GM12892 (cell line): ENCODE data around the gene RFX6.

ENCODE experiments used
- DNase-seq: peaks from one replicate; pipeline ENCODE4 v3.0.0; 2011; ENCODE audit not compliant: insufficient read length
- FAIRE-seq: peaks from 2 replicates; lab custom pipeline; 2011; peaks lifted over from hg19 to GRCh38; lab: Jason Lieb, UNC
- POLR2A ChIP-seq: IDR thresholded peaks from 2 replicates; pipeline ENCODE4 v1.6.1; 2011; ENCODE audit warnings: low read depth, low read length, control low read depth
- POLR2AphosphoS5 ChIP-seq: IDR thresholded peaks from 2 replicates; pipeline ENCODE4 v1.6.1; 2011; ENCODE audit warnings: low read depth, low read length, control low read depth
- TAF1 ChIP-seq: IDR thresholded peaks from 2 replicates; pipeline ENCODE4 v1.6.1; 2011; ENCODE audit warnings: low read depth, mild to moderate bottlenecking, control low read depth, low read length, borderline replicate concordance

RFX6 gene

DNA sequence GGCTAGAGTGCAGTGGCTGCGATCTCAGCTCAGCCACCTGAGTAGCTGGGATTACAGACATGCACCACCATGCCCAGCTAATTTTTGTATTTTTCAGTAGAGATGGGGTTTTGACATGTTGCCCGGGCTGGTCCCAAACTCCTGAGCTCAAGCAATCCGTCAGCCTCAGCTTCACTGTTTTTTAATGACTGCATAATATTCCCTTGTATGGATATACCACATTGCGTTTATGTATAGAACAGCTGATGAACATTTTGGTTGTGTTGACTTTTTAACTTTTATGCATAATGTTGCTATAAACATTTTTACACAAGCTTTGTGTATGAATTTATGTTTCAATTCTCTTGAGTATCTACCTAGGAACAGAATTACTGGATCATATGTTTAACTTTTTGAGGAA is 4.3 kb upstream of the RFX6 start:
- DNase-seq, result no peak
- no peak for TF ChIP-seq TAF1
- TF ChIP-seq POLR2AphosphoS5, result no peak
- TF ChIP-seq POLR2A, result no peak
- no peak for FAIRE-seq

DNA sequence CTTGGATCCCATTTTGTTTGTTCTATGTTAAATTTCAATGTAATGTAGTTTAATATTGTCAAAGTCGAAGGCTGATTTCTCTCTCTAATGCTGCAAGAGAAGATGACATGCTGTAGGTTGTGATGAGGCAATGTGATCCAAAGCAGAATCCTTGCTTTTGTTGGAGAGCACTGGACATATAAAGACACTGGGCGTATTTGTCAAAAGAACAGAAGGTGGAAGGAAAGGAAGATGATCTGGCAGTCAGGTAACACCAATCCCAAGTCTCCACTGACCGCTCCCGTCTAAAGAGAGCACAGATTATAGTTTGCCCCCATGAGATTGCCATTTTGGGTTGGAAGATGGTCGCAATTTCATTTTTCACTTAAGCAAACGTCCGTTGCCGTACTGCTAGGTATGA is 935 bp upstream of the RFX6 start:
- TF ChIP-seq POLR2AphosphoS5 (no peak), POLR2A (no peak)
- DNase-seq (no peak), FAIRE-seq (no peak)

GRCh38 chr6:116877743-116878142 is 701 bp downstream of the RFX6 start:
- DNase-seq, result no peak
- no peak for FAIRE-seq
- TF ChIP-seq POLR2AphosphoS5, result no peak
- no peak for TF ChIP-seq POLR2A
- no peak for TF ChIP-seq TAF1

DNA sequence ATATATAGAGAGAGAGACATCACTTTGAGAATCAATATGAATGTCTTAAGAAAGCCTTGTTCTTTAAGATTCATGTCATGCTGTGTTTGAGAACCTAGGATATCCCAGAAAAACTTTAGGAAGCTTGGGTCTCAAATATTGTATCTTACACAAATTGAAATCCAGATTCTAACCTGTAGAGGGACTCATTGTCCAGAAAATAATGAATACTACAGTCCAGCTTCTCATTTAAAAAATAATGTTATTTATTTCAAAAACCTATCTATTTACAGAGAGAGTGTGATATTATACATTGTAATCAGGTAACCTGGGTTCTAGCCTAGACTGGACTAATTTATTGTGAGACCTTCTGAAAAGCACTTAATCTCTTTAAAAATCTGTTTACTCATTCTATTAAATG is 4.2 kb downstream of the RFX6 start:
- FAIRE-seq (no peak), DNase-seq (no peak)
- no peak for TF ChIP-seq POLR2A
- TF ChIP-seq TAF1, result no peak
- no peak for TF ChIP-seq POLR2AphosphoS5

DNA sequence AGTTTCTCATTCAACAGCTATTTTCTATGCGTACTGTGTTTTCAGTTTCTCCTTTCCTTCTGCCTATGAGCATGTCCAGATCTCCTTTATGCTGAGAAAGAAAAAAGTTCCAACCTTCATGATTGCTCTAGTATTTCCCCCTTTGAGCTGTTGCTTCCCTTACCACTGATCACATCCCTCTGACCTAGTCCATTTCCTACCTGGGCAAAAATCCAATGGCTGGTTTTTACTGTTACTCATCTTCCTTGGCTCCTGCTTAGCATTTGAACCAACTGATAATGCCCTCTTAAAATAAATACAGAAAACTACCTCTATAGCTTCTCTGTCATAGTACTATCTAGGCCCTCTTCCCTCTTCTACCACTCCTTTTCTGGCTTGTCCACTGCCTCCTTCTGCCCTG is 6.0 kb downstream of the RFX6 start:
- DNase-seq (no peak), FAIRE-seq (no peak)
- TF ChIP-seq POLR2AphosphoS5, result no peak
- no peak for TF ChIP-seq TAF1
- no peak for TF ChIP-seq POLR2A

GRCh38 chr6:116884530-116884929 is 7.5 kb downstream of the RFX6 start:
- no peak for DNase-seq
- TF ChIP-seq POLR2A (no peak), POLR2AphosphoS5 (no peak), TAF1 (no peak)
- no peak for FAIRE-seq

- DNase-seq (no peak), FAIRE-seq (no peak)
- TF ChIP-seq TAF1, result no peak
- no peak for TF ChIP-seq POLR2A
- no peak for TF ChIP-seq POLR2AphosphoS5
Measured at GRCh38 chr6:116887168-116887567, 10.1 kb downstream of the RFX6 start.

DNA sequence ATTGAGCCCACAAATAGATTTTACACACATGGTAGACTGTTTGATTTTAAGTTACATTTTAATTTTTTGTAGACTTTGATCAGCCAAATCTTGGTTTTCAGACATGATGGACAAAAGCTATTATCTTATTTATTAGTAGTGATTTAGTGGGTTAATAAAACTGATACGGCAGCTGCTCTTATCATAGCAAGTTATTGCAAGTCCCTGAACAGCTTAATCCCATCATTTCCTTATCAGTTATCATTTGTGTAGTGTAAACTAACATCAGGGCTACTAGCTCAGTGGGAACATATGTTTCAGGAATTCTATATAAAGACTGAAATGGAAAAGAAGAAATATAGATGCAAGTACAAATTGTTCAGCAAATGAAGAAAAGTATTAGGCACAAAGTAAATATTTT is 10.9 kb downstream of the RFX6 start:
- DNase-seq (no peak), FAIRE-seq (no peak)
- TF ChIP-seq POLR2AphosphoS5, result no peak
- no peak for TF ChIP-seq TAF1
- no peak for TF ChIP-seq POLR2A

DNA sequence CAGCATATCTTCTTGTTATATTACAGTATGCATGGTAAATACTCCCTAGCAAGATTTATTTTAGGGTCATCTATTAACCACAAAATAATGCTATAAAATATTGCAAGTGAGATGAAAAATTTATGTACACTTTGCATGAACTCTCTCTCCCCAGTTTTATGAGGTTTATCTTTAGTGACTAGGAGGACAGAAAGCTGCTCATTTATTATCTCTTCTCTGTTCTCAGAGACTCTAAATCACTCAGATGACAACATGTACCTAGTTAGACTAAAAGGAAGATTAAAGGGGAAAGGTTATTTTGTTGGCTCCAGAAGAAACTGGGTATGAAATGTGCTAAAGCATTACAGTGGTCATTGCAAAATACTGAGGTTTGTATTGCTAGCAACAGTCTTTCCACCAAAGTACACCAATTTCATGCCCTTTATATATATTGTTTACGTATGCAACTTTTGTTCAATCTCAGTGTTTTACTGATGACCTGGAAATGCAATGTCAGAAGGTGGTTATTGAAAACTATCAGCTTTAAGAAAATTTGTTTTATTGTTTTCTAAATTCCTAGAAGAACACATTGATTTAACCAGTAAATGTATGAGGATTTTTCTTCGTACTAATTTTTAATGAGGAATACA is 11.8 kb downstream of the RFX6 start:
- DNase-seq, result no peak
- TF ChIP-seq TAF1 (no peak), POLR2A (no peak), POLR2AphosphoS5 (no peak)
- no peak for FAIRE-seq

DNA sequence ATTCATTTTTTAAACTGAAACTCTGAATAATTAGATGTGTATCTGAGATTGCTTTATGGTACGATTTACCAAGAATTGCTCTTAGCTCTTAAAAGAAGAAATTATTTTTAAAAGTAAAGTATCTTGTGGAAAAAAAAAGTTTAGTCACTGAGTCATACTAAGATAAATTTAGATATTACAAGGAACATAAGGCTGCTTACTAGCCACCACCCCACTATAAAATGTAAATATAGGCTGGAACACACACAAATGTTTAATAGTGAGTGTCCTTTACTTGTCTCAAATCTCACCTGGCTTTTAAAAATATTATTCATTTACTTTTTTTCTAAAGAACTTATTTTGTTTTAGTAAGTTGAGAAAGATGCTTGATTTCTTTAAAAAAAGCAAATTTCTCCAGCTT is 17.6 kb downstream of the RFX6 start:
- no peak for FAIRE-seq

GRCh38 chr6:116895935-116896334 is 18.9 kb downstream of the RFX6 start:
- TF ChIP-seq POLR2A, result no peak
- no peak for TF ChIP-seq POLR2AphosphoS5
- TF ChIP-seq TAF1, result no peak
- FAIRE-seq (no peak), DNase-seq (no peak)

More for the DNA sequence above, 17.6 kb downstream of the RFX6 start:
- DNase-seq, result no peak
- TF ChIP-seq POLR2A (no peak), TAF1 (no peak), POLR2AphosphoS5 (no peak)

GRCh38 chr6:116902634-116903033 is 25.6 kb downstream of the RFX6 start:
- no peak for DNase-seq
- TF ChIP-seq POLR2A, result no peak
- no peak for TF ChIP-seq POLR2AphosphoS5
- no peak for TF ChIP-seq TAF1
- no peak for FAIRE-seq
